GM19240 (cell line): ENCODE results near the gene FBXO31.
"Not testable (repeated sequence)": the region's sequence is repeated elsewhere in the genome, so short reads cannot be mapped to it uniquely, and the experiment has no call there.

ENCODE experiments used
- DNase-seq: peaks from one replicate; pipeline ENCODE4 v3.0.0; 2011; ENCODE audit warnings: low spot score; ENCODE audit not compliant: insufficient read length

The FBXO31 gene

GRCh38 chr16:87411375-87412271, 28.0 kb upstream of the FBXO31 start:
- DNase-seq = no peak

DNA sequence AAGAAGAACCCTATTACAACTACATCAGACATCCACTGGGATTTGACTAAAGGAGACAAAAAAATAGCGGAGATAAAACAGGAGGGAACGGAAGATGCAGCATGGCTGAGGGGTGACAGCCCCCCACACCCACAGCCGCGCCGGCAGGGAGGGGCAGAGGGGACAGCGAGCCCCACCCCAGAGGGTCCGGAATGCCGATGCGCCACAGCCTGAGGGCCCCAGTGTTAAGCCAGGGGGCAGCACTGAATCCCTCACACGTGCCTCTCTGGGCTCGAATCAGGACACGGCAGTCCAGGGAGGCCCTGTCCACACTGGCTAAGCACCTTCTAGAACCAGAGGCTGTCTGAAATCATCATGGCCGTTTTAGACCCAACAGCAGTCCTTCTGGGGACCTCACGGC, 27.4 kb upstream of the FBXO31 start:
- no peak for DNase-seq

DNA sequence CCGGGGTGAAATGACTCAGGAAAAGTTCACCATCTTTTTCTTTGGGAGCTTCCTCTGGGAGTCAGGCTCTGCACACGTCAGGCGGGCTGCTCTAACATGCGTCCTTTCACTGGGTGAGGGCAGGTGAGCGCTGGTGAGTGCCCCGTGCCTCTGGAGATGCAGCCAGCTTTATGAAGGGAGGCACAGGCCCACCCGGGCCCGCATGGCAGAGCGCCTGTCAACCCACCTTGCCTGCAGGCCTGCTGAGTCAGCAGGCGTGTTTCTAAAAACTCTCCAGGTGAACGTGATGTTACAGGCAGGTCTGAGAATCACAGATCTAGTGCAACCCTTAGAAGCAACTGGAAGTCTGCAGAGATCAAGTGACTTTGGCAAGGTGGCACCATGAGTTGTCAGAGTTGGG, 27.0 kb upstream of the FBXO31 start:
- no peak for DNase-seq

DNA sequence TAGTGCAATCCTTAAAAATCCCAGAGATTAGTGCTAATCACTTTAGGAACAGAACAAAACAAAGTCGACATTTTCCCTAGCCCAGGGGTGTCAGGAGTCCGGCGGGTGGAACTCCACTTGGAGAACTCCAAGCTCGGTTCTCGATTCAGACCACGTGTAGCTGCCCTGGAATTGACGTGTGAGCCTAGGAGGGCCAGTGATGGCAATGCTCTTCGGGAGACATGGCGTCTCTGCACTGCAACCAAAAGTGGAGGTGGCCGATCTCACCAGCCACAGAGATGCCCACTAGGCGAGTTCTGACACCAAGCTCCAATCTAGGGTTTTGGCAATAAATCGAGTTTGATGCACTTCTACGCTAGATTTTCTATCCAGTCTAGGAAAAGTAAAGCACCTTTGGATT, 26.2 kb upstream of the FBXO31 start:
- DNase-seq = no peak

DNA sequence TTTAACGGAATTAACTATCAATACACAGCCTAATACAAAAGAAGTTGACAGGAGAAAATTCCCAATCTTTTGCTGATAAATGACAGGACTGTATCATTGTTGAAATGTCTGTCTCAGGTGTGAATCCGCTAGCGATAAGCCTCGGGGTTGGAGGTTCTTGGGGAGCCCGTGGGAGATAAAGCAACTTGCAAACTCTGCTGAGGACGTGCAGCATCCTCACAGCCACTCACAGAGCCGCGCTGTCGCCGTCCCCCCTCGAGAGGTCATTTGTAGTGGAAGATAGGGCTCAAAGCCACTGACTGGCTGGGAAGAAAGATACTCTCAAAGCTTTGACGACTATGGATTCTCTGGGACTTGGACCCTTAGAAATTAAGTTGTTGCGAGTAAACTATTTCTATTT, 25.6 kb upstream of the FBXO31 start:
- no peak for DNase-seq

- DNase-seq = no peak
These were observed 24.0 kb upstream of the FBXO31 start for GRCh38 chr16:87407511-87408112.

DNA sequence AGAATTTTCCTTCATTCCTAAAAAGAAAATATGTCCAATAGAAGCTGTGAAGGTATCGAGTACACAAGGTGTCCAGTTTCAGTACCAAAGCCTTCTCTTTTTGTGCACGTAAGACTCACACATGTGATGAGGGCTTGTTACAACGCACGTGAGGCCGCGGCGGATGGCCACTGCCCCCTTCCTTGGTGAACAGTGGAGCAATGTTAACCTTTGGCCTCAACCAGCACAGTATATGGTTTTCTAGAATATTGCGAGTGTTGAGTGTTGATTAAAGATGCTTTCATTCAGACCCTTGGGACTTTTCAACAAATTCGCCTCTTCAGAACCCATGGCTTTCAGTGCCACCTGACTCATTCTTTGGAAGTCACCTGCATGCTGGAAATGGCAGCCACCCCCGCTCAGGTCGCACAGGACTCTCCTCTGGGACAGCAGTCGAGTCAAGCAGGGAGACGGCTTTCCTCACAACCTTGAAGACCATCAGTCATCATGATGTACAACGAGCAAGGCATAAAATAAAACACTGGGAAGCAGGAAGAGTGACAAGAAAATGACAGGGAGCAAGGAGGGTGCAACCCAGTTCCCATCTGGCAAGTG, 23.0 kb upstream of the FBXO31 start:
- DNase-seq = no peak

DNA sequence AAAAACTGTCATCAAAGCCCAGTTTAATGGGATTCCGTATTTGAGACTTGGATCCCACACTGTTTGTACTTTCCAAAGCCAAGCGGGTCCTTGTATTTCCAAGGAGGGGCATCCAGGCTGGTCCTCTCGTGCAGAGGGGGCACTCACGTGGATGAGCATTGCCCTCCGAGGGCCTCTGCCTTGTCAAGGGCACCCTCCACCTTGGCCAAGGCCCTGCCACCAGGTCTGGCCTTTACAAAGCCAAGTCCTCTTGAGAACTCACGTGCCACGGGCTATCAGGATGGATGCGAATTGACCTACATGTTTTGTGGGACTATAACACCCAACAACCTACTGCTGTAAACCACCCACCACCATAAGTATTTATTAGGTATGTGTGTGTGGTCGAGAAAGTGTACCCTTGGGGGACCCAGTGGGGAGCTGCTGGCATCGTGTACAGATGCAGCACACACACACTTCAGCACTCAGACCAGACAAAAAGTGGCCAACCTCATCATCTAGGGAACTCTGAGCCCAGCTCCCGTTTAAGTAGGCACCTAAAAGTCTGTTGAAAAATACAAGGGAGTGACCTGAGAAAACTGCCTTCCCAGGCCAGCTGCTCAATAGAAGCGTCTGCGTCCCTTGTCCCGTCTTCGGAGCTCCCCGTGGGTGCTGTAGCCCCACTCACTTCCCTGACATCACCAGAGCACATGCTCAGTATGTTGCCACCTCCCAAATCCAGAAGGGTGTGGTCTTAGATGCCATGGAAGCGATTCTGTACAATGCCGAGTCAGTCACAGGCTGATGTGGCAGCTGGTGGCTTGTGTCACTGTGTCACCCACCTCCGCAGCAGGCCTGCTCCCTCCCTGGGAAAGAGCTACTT, 21.4 kb upstream of the FBXO31 start:
- DNase-seq = no peak

DNA sequence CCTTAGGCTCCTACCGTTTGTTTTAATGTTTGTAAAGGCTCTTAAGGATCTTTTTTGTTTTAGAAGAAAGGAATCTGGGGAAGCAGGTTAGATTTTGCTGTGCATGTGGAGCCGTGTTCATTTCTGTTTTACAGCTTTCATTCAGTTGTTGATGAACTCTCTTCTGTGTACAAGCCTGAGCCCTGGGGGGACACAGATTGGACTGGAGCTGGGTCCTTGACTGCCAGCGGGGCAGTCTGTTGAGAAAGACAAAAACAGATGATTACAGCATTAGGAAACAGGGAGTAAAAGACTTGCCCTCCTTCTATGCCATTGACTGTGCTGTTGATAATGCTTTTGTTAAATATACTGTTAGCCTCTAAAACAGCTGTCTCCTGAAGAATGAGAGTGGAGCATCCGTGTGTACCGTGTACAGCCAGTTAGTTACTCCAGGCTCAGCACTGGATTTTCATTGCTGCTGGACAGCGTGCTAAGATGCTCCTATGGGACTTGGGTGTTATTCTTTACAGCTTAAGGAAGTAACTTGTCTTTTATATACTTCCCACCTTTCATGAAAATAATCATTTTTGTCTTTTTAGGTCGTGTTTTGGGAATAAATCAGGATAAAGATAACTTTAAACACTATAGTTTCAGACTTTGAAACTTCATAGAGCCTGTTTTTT, 11.7 kb upstream of the FBXO31 start:
- no peak for DNase-seq

DNA sequence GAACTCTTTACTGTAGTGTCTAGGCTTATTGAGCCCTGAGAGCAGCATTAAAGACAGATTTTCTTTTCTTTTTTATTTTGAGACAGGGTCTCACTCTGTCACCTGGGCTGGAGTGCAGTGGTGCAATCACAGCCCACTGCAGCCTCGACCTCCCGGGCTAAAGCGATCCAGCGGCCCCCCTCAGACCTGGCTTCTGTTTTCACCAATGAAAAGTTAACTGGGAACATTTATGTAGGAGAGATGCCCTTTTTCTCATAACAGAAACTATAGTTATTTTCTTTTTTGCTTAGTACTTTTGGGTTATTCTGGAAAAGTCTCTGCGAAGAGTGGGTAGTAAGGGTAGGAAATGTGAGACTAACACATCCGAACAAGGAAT, 10.1 kb upstream of the FBXO31 start:
- DNase-seq = no peak

- DNase-seq = no peak
These were observed 9.5 kb upstream of the FBXO31 start for GRCh38 chr16:87392821-87393679.

GRCh38 chr16:87391950-87392820, 8.6 kb upstream of the FBXO31 start, which contains the start of gene MAP1LC3B:
TSS of gene MAP1LC3B (plus strand) at chr16:87392336. CDS start at chr16:87392428, 92 bp downstream.
- peak; percentile 79 for DNase-seq

- DNase-seq = no peak
These were observed 7.9 kb upstream of the FBXO31 start for GRCh38 chr16:87391324-87391949.

DNA sequence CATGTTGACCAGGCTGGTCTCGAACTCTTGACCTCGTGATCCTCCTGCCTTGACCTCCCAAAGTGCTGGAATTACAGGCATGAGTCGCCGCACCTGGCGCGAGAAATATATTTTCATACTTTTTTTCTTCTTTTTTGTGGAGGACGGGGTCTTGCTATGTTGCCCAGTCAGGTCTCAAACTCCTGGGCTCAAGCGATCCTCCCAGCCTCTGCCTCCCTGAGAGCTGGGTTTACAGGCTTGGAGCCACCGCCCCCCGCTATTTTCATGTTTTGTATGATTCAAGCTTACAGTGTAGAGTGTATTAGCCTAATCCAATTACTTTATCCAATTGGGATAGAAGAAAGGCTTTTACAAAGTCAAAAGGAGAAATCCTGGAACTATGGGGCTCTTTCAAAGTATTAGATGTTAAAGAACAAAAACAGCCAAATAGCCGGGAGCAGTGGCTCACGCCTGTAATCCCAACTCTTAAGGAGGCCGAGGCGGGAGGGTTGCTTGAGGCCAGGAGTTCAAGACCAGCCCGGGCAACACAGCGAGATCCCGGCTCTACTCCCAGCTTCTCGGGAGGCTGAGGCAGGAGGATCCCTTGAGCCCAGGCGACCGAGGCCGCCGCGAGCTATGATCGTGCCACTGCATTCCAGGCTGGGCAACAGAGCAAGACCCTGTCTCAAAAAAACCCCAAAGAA, 7.2 kb upstream of the FBXO31 start:
- no peak for DNase-seq

DNA sequence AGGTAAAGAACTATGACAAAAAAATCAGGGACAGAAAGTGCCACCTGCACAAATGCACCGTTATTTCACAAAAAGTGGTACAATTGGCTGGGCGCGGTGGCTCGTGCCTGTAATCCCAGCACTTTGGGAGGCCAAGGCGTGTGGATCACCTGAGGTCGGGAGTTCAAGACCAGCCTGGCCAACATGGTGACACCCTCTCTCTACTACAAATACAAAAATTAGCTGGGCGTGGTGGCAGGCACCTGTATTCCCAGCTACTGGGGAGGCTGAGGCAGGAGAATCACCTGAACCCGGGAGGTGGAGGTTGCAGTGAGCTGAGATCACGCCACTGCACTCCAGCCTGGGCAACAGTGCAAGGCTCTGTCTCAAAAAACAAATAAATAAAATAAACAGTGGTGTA, 6.3 kb upstream of the FBXO31 start:
- DNase-seq = not testable (repeated sequence)

- no peak for DNase-seq
These were observed 5.7 kb upstream of the FBXO31 start for GRCh38 chr16:87389245-87389644.

- DNase-seq = no peak
These were observed 5.2 kb upstream of the FBXO31 start for GRCh38 chr16:87388818-87389134.
